ENCODE measurements around the gene EXT2.

Gene EXT2

GRCh38 chr11:44101098-44101497, 5.6 kb downstream of the EXT2 start:
- Histone ChIP-seq H3K27me3 (replicated peaks; ENCODE audit: control insufficient read depth, insufficient read depth, low read length, poor library complexity, severe bottlenecking) (no peaks in the 10 kb centered on the region), H3K4me3 (ENCODE audit: insufficient read depth, low read depth, low read length, poor library complexity, severe bottlenecking) (no peak overlapping the region), H3K4me1 (ENCODE audit: control insufficient read depth, insufficient read depth, low read length, poor library complexity, severe bottlenecking) (peaks cover 7% of the 10 kb centered on the region), H3K36me3 (ENCODE audit: control insufficient read depth, insufficient read depth, low read length) (no peaks in the 10 kb centered on the region), H3K27ac (ENCODE audit: insufficient read depth, low read length, poor library complexity, severe bottlenecking) (no peak overlapping the region), H3K9me3 (ENCODE audit: control insufficient read depth, low read length) (no peaks in the 10 kb centered on the region)
- no peak for DNase-seq

- Histone ChIP-seq H3K9me3 (ENCODE audit: control insufficient read depth, low read length) (no peaks in the 10 kb centered on the region), H3K27ac (ENCODE audit: insufficient read depth, low read length, poor library complexity, severe bottlenecking) (no peak overlapping the region), H3K4me1 (ENCODE audit: control insufficient read depth, insufficient read depth, low read length, poor library complexity, severe bottlenecking) (no peaks in the 10 kb centered on the region), H3K4me3 (ENCODE audit: insufficient read depth, low read depth, low read length, poor library complexity, severe bottlenecking) (no peak overlapping the region), H3K36me3 (ENCODE audit: control insufficient read depth, insufficient read depth, low read length) (peaks cover 7% of the 10 kb centered on the region), H3K27me3 (replicated peaks; ENCODE audit: control insufficient read depth, insufficient read depth, low read length, poor library complexity, severe bottlenecking) (no peaks in the 10 kb centered on the region)
- no peak for DNase-seq
Measured at GRCh38 chr11:44104481-44105294, 9.2 kb downstream of the EXT2 start.

- no peak for DNase-seq
- H3K4me3 ChIP-seq (ENCODE audit: insufficient read depth, low read depth, low read length, poor library complexity, severe bottlenecking), result no peak overlapping the region
- peaks cover 10% of the 10 kb centered on the region for H3K36me3 ChIP-seq (ENCODE audit: control insufficient read depth, insufficient read depth, low read length)
- H3K4me1 ChIP-seq (ENCODE audit: control insufficient read depth, insufficient read depth, low read length, poor library complexity, severe bottlenecking), result no peaks in the 10 kb centered on the region
- no peak overlapping the region for H3K27ac ChIP-seq (ENCODE audit: insufficient read depth, low read length, poor library complexity, severe bottlenecking)
- H3K9me3 ChIP-seq (ENCODE audit: control insufficient read depth, low read length), result no peaks in the 10 kb centered on the region
- H3K27me3 ChIP-seq (replicated peaks; ENCODE audit: control insufficient read depth, insufficient read depth, low read length, poor library complexity, severe bottlenecking), result no peaks in the 10 kb centered on the region
Measured at GRCh38 chr11:44108260-44108659, 12.8 kb downstream of the EXT2 start.

- H3K27me3 ChIP-seq (replicated peaks; ENCODE audit: control insufficient read depth, insufficient read depth, low read length, poor library complexity, severe bottlenecking), result no peaks in the 10 kb centered on the region
- no peak overlapping the region for H3K4me3 ChIP-seq (ENCODE audit: insufficient read depth, low read depth, low read length, poor library complexity, severe bottlenecking)
- H3K36me3 ChIP-seq (ENCODE audit: control insufficient read depth, insufficient read depth, low read length), result peaks cover 21% of the 10 kb centered on the region
- H3K27ac ChIP-seq (ENCODE audit: insufficient read depth, low read length, poor library complexity, severe bottlenecking), result no peak overlapping the region
- H3K9me3 ChIP-seq (ENCODE audit: control insufficient read depth, low read length), result no peaks in the 10 kb centered on the region
- peak in 2 of 3 donors; percentile 3 to 16 for DNase-seq
- H3K4me1 ChIP-seq (ENCODE audit: control insufficient read depth, insufficient read depth, low read length, poor library complexity, severe bottlenecking), result no peaks in the 10 kb centered on the region
Measured at GRCh38 chr11:44110231-44110679, 14.8 kb downstream of the EXT2 start.

- no peaks in the 10 kb centered on the region for H3K9me3 ChIP-seq (ENCODE audit: control insufficient read depth, low read length)
- H3K27ac ChIP-seq (ENCODE audit: insufficient read depth, low read length, poor library complexity, severe bottlenecking), result no peak overlapping the region
- no peak overlapping the region for H3K4me3 ChIP-seq (ENCODE audit: insufficient read depth, low read depth, low read length, poor library complexity, severe bottlenecking)
- peaks cover 34% of the 10 kb centered on the region for H3K36me3 ChIP-seq (ENCODE audit: control insufficient read depth, insufficient read depth, low read length)
- H3K27me3 ChIP-seq (replicated peaks; ENCODE audit: control insufficient read depth, insufficient read depth, low read length, poor library complexity, severe bottlenecking), result no peaks in the 10 kb centered on the region
- H3K4me1 ChIP-seq (ENCODE audit: control insufficient read depth, insufficient read depth, low read length, poor library complexity, severe bottlenecking), result no peaks in the 10 kb centered on the region
- DNase-seq, result no peak
Measured at GRCh38 chr11:44112091-44112821, 16.8 kb downstream of the EXT2 start.

- DNase-seq, result no peak
- Histone ChIP-seq H3K4me1 (ENCODE audit: control insufficient read depth, insufficient read depth, low read length, poor library complexity, severe bottlenecking) (no peaks in the 10 kb centered on the region), H3K9me3 (ENCODE audit: control insufficient read depth, low read length) (no peaks in the 10 kb centered on the region), H3K36me3 (ENCODE audit: control insufficient read depth, insufficient read depth, low read length) (peaks cover 32% of the 10 kb centered on the region), H3K27ac (ENCODE audit: insufficient read depth, low read length, poor library complexity, severe bottlenecking) (no peak overlapping the region), H3K4me3 (ENCODE audit: insufficient read depth, low read depth, low read length, poor library complexity, severe bottlenecking) (no peak overlapping the region), H3K27me3 (replicated peaks; ENCODE audit: control insufficient read depth, insufficient read depth, low read length, poor library complexity, severe bottlenecking) (no peaks in the 10 kb centered on the region)
Measured at GRCh38 chr11:44113018-44113417, 17.5 kb downstream of the EXT2 start.

GRCh38 chr11:44113572-44113971, 18.1 kb downstream of the EXT2 start:
- Histone ChIP-seq H3K4me1 (ENCODE audit: control insufficient read depth, insufficient read depth, low read length, poor library complexity, severe bottlenecking) (no peaks in the 10 kb centered on the region), H3K9me3 (ENCODE audit: control insufficient read depth, low read length) (no peaks in the 10 kb centered on the region), H3K27me3 (replicated peaks; ENCODE audit: control insufficient read depth, insufficient read depth, low read length, poor library complexity, severe bottlenecking) (no peaks in the 10 kb centered on the region), H3K27ac (ENCODE audit: insufficient read depth, low read length, poor library complexity, severe bottlenecking) (no peak overlapping the region), H3K36me3 (ENCODE audit: control insufficient read depth, insufficient read depth, low read length) (peaks cover 28% of the 10 kb centered on the region), H3K4me3 (ENCODE audit: insufficient read depth, low read depth, low read length, poor library complexity, severe bottlenecking) (no peak overlapping the region)
- DNase-seq, result no peak

- Histone ChIP-seq H3K4me3 (ENCODE audit: insufficient read depth, low read depth, low read length, poor library complexity, severe bottlenecking) (no peak overlapping the region), H3K27me3 (replicated peaks; ENCODE audit: control insufficient read depth, insufficient read depth, low read length, poor library complexity, severe bottlenecking) (no peaks in the 10 kb centered on the region), H3K27ac (ENCODE audit: insufficient read depth, low read length, poor library complexity, severe bottlenecking) (no peak overlapping the region), H3K4me1 (ENCODE audit: control insufficient read depth, insufficient read depth, low read length, poor library complexity, severe bottlenecking) (no peaks in the 10 kb centered on the region), H3K9me3 (ENCODE audit: control insufficient read depth, low read length) (no peaks in the 10 kb centered on the region), H3K36me3 (ENCODE audit: control insufficient read depth, insufficient read depth, low read length) (peaks cover 37% of the 10 kb centered on the region)
- DNase-seq, result no peak
Measured at GRCh38 chr11:44116234-44116830, 20.9 kb downstream of the EXT2 start.

- H3K27ac ChIP-seq (ENCODE audit: insufficient read depth, low read length, poor library complexity, severe bottlenecking), result no peak overlapping the region
- H3K4me1 ChIP-seq (ENCODE audit: control insufficient read depth, insufficient read depth, low read length, poor library complexity, severe bottlenecking), result no peaks in the 10 kb centered on the region
- H3K27me3 ChIP-seq (replicated peaks; ENCODE audit: control insufficient read depth, insufficient read depth, low read length, poor library complexity, severe bottlenecking), result no peaks in the 10 kb centered on the region
- peaks cover 30% of the 10 kb centered on the region for H3K36me3 ChIP-seq (ENCODE audit: control insufficient read depth, insufficient read depth, low read length)
- H3K9me3 ChIP-seq (ENCODE audit: control insufficient read depth, low read length), result no peaks in the 10 kb centered on the region
- H3K4me3 ChIP-seq (ENCODE audit: insufficient read depth, low read depth, low read length, poor library complexity, severe bottlenecking), result no peak overlapping the region
- DNase-seq, result no peak
Measured at GRCh38 chr11:44120169-44120568, 24.7 kb downstream of the EXT2 start.

- Histone ChIP-seq H3K4me1 (ENCODE audit: control insufficient read depth, insufficient read depth, low read length, poor library complexity, severe bottlenecking) (no peaks in the 10 kb centered on the region), H3K4me3 (ENCODE audit: insufficient read depth, low read depth, low read length, poor library complexity, severe bottlenecking) (no peak overlapping the region), H3K9me3 (ENCODE audit: control insufficient read depth, low read length) (no peaks in the 10 kb centered on the region), H3K36me3 (ENCODE audit: control insufficient read depth, insufficient read depth, low read length) (peaks cover 47% of the 10 kb centered on the region), H3K27ac (ENCODE audit: insufficient read depth, low read length, poor library complexity, severe bottlenecking) (no peak overlapping the region), H3K27me3 (replicated peaks; ENCODE audit: control insufficient read depth, insufficient read depth, low read length, poor library complexity, severe bottlenecking) (no peaks in the 10 kb centered on the region)
- DNase-seq, result no peak
Measured at GRCh38 chr11:44125598-44125997, 30.1 kb downstream of the EXT2 start.
